ENCODE data around the gene IL32. TPM values are rescaled to one million over a fixed set of nuclear protein-coding genes. Genes with fewer than 3 reads are reported as not detected.
A peak's percentile ranks its signal among the peaks of the same experiment; 100 is the strongest.
"Not testable (repeated sequence)": the region's sequence is repeated elsewhere in the genome, so short reads cannot be mapped to it uniquely, and the experiment has no call there.

IL32 gene
- total and polyA plus RNA-seq, 2 donors = 175 to 343 TPM

DNA sequence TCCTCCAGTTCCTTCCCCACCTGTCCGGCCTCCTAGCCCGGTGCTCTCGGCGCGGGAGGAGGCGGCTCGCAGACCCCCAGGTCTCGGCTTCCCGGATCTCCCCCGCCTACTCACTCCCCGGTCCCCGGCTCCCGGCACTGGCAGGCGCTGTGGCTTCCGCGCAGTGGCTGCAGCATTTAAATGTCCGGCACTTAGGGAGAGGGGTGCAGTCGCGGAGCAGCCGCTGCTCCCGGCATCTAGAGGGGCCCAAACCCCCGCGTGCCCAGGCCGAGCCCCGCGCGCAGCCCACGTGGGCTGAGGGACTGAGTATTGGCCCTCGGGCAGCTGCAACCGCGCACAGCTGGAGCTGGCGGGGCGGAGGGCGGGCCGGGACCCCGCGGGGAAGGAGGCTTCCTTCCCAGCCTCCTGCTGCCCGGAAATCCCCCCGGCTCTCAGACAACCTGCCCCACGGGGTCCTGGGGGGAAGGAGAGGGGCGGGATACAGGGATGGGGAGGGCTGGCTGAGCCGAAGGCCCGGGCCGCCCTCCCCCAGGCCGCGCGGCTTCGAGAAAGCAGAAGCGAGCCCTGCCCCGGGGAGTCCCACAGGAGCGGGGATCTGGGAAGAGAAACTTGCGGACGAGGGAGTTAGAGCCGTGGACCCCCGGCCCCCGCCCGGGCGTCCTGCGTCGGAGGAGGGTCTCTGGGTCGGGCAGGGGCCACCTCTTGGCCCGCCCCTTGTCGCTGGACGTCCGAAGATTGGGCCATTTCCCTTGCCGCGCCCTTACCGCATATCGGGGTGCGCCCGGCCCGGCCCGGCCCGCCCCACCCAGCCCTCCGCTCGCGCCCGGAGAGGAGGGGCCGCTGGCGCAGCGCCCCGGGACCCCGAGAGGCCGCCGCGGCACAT lies 19.4 kb upstream of the IL32 start, which contains the start of gene MMP25:
TSS of gene MMP25 (plus strand) at position 804 of the 883 bp plus-strand sequence. CDS start 357 bp downstream, outside the sequence.
- peaks cover 68 to 100% of the 10 kb centered on the region in 2 donors for H3K27me3 ChIP-seq (ENCODE audit: control insufficient read depth in 2 of 2, insufficient read depth in 1 of 2, low read length in 1 of 2)

DNA sequence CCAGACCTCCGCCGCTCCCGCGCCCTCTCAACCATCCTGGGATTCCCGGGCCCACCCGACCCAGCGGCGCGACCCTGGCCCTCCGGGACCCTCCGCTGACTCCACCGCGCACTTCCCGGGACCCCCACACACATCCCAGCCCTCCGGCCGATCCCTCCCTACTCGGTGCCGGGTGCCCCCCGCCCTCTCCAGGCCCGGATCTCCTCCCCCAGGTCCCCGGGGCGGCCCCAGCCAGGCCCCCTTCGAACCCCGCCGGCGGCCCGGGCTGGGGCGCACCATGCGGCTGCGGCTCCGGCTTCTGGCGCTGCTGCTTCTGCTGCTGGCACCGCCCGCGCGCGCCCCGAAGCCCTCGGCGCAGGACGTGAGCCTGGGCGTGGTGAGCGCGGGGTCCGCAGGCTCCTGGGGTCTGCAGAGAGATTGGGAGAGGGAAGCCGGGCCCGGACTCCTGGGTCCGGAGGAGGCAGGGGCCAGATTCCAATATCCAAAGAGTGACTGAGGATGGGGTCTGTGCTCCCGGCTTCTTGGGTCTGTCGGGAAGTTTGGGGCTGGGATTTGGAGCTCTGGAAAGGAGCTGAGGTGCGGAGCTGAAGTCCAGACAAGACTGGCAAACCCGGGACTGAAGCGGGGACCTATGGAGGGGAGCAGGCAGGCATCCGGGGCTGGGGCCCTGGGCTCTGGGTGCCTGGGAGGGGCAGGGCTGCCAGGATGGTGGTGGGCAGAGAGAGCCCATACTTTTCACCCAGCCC lies 18.6 kb upstream of the IL32 start:
- H3K36me3 ChIP-seq (ENCODE audit: control insufficient read depth in 2 of 2, insufficient read depth in 2 of 2, low read length in 1 of 2) = no peaks in the 10 kb centered on the region
- H3K4me3 ChIP-seq (ENCODE audit: low read length in 2 of 2) = peak overlapping the region in 1 of 2 donors; percentile 15
- H3K27me3 ChIP-seq (ENCODE audit: control insufficient read depth in 2 of 2, insufficient read depth in 1 of 2, low read length in 1 of 2) = peaks cover 65 to 97% of the 10 kb centered on the region in 2 donors
- WGBS = 6% methylated on average over 54 of the region's 54 CpGs
- H3K27ac ChIP-seq (ENCODE audit: low read depth in 1 of 2, low read length in 1 of 2) = no peak overlapping the region
- H3K4me1 ChIP-seq (ENCODE audit: control insufficient read depth in 2 of 2, insufficient read depth in 2 of 2, low read length in 2 of 2) = peaks cover 3 to 14% of the 10 kb centered on the region in 2 donors
- H3K9me3 ChIP-seq (ENCODE audit: control insufficient read depth in 2 of 2, insufficient read depth in 1 of 2, low read length in 1 of 2) = peaks cover 0 to 13% of the 10 kb centered on the region in 2 donors
- DNase-seq (ENCODE audit: low read depth in 6 of 9, low spot score in 9 of 9) = no peak

More for the DNA sequence above, 19.4 kb upstream of the IL32 start, which contains the start of gene MMP25:
- H3K9me3 ChIP-seq (ENCODE audit: control insufficient read depth in 2 of 2, insufficient read depth in 1 of 2, low read length in 1 of 2) = peaks cover 0 to 13% of the 10 kb centered on the region in 2 donors
- no peak within 1 kb of the TSS for H3K27ac ChIP-seq (ENCODE audit: low read depth in 1 of 2, low read length in 1 of 2)
- WGBS = 1% methylated on average over 86 of the region's 86 CpGs
- no peak for DNase-seq (ENCODE audit: low read depth in 6 of 9, low spot score in 9 of 9)
- H3K36me3 ChIP-seq (ENCODE audit: control insufficient read depth in 2 of 2, insufficient read depth in 2 of 2, low read length in 1 of 2) = no peaks in the 10 kb centered on the region
- peaks cover 3 to 14% of the 10 kb centered on the region in 2 donors for H3K4me1 ChIP-seq (ENCODE audit: control insufficient read depth in 2 of 2, insufficient read depth in 2 of 2, low read length in 2 of 2)
- H3K4me3 ChIP-seq (ENCODE audit: low read length in 2 of 2) = peak within 1 kb of the TSS; percentile 10 to 38

DNA sequence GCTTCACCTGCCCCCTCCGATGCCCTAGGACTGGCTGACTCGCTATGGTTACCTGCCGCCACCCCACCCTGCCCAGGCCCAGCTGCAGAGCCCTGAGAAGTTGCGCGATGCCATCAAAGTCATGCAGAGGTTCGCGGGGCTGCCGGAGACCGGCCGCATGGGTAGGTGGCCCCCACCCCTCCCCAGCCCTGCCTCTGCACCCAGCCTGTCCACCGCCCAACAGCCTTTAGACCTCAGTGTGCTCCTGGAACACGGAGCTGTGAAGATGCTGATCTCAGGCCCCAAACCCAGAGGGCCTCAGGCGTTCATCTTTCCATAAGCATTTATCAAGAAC lies 18.1 kb upstream of the IL32 start:
- no peak overlapping the region for H3K27ac ChIP-seq (ENCODE audit: low read depth in 1 of 2, low read length in 1 of 2)
- H3K4me3 ChIP-seq (ENCODE audit: low read length in 2 of 2) = no peak overlapping the region
- H3K27me3 ChIP-seq (ENCODE audit: control insufficient read depth in 2 of 2, insufficient read depth in 1 of 2, low read length in 1 of 2) = peaks cover 61 to 91% of the 10 kb centered on the region in 2 donors
- H3K9me3 ChIP-seq (ENCODE audit: control insufficient read depth in 2 of 2, insufficient read depth in 1 of 2, low read length in 1 of 2) = peaks cover 0 to 13% of the 10 kb centered on the region in 2 donors
- H3K36me3 ChIP-seq (ENCODE audit: control insufficient read depth in 2 of 2, insufficient read depth in 2 of 2, low read length in 1 of 2) = no peaks in the 10 kb centered on the region
- whole genome bisulfite sequencing = 17% methylated on average over 13 of the region's 13 CpGs
- peaks cover 3 to 14% of the 10 kb centered on the region in 2 donors for H3K4me1 ChIP-seq (ENCODE audit: control insufficient read depth in 2 of 2, insufficient read depth in 2 of 2, low read length in 2 of 2)
- no peak for DNase-seq (ENCODE audit: low read depth in 6 of 9, low spot score in 9 of 9)

DNA sequence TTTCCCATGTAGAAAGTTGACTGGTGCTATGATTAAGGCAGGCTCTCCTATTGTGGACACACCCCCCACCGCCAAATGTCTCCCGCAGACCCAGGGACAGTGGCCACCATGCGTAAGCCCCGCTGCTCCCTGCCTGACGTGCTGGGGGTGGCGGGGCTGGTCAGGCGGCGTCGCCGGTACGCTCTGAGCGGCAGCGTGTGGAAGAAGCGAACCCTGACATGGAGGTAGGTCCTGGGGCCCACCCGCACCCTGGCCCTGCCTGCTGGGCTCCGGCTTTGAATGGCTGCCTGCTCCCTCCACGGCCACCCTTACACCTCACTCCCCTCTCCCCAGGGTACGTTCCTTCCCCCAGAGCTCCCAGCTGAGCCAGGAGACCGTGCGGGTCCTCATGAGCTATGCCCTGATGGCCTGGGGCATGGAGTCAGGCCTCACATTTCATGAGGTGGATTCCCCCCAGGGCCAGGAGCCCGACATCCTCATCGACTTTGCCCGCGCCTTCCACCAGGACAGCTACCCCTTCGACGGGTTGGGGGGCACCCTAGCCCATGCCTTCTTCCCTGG lies 15.4 kb upstream of the IL32 start:
- Histone ChIP-seq H3K4me1 (ENCODE audit: control insufficient read depth in 2 of 2, insufficient read depth in 2 of 2, low read length in 2 of 2) (peaks cover 3 to 21% of the 10 kb centered on the region in 2 donors), H3K36me3 (ENCODE audit: control insufficient read depth in 2 of 2, insufficient read depth in 2 of 2, low read length in 1 of 2) (peaks cover 8% of the 10 kb centered on the region in 2 donors), H3K9me3 (ENCODE audit: control insufficient read depth in 2 of 2, insufficient read depth in 1 of 2, low read length in 1 of 2) (peaks cover 0 to 9% of the 10 kb centered on the region in 2 donors), H3K27me3 (ENCODE audit: control insufficient read depth in 2 of 2, insufficient read depth in 1 of 2, low read length in 1 of 2) (peaks cover 42 to 65% of the 10 kb centered on the region in 2 donors), H3K27ac (ENCODE audit: low read depth in 1 of 2, low read length in 1 of 2) (no peak overlapping the region), H3K4me3 (ENCODE audit: low read length in 2 of 2) (no peak overlapping the region)
- DNase-seq (ENCODE audit: low read depth in 6 of 9, low spot score in 9 of 9) = no peak
- 88% methylated on average over 26 of the region's 26 CpGs for WGBS

DNA sequence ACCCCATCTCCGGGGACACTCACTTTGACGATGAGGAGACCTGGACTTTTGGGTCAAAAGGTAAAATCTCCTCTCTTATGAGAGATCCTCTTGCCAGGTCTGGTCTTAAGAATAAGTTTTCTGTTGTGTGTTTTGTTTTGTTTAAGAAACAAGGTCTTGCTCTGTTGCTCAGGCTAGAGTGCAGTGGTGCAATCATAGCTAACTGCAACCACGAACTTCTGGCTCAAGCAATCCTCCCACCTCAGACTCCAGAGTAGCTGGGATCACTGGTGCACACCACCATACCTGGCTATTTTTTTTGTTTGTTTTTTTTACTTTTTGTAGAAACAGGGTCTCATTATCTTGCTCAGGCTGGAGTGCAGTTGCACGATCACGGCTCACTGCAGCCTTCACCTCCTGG lies 15.0 kb upstream of the IL32 start:
- Histone ChIP-seq H3K27ac (ENCODE audit: low read depth in 1 of 2, low read length in 1 of 2) (no peak overlapping the region), H3K4me3 (ENCODE audit: low read length in 2 of 2) (no peak overlapping the region), H3K36me3 (ENCODE audit: control insufficient read depth in 2 of 2, insufficient read depth in 2 of 2, low read length in 1 of 2) (peaks cover 8 to 11% of the 10 kb centered on the region in 2 donors), H3K27me3 (ENCODE audit: control insufficient read depth in 2 of 2, insufficient read depth in 1 of 2, low read length in 1 of 2) (peaks cover 38 to 60% of the 10 kb centered on the region in 2 donors), H3K9me3 (ENCODE audit: control insufficient read depth in 2 of 2, insufficient read depth in 1 of 2, low read length in 1 of 2) (peaks cover 0 to 5% of the 10 kb centered on the region in 2 donors), H3K4me1 (ENCODE audit: control insufficient read depth in 2 of 2, insufficient read depth in 2 of 2, low read length in 2 of 2) (peaks cover 3 to 22% of the 10 kb centered on the region in 2 donors)
- WGBS = 86% methylated on average over 5 of the region's 5 CpGs
- no peak for DNase-seq (ENCODE audit: low read depth in 6 of 9, low spot score in 9 of 9)

DNA sequence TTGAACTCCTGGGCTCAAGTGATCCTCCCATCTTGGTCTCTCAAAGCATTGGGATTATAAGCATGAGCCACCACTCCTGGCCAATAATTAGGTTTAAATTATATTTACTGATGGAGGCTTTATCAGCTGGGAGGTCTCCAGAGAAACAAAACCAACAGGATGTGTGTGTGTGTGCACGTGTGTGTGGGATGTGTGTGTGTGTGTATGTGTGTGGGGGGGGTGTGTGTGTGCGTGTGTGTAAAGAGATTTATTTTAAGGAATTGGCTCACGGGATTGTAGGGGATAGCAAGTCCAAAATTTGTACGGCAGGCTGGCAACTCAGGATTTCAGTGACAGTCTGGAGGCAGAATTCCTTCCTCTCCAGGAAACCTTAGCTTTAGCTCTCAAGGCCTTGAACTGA lies 14.4 kb upstream of the IL32 start:
- Histone ChIP-seq H3K27me3 (ENCODE audit: control insufficient read depth in 2 of 2, insufficient read depth in 1 of 2, low read length in 1 of 2) (peaks cover 34 to 55% of the 10 kb centered on the region in 2 donors), H3K36me3 (ENCODE audit: control insufficient read depth in 2 of 2, insufficient read depth in 2 of 2, low read length in 1 of 2) (peaks cover 8 to 14% of the 10 kb centered on the region in 2 donors), H3K4me1 (ENCODE audit: control insufficient read depth in 2 of 2, insufficient read depth in 2 of 2, low read length in 2 of 2) (peaks cover 3 to 20% of the 10 kb centered on the region in 2 donors), H3K4me3 (ENCODE audit: low read length in 2 of 2) (no peak overlapping the region), H3K27ac (ENCODE audit: low read depth in 1 of 2, low read length in 1 of 2) (no peak overlapping the region), H3K9me3 (ENCODE audit: control insufficient read depth in 2 of 2, insufficient read depth in 1 of 2, low read length in 1 of 2) (peaks cover 0 to 4% of the 10 kb centered on the region in 2 donors)
- 45% methylated on average over 4 of the region's 4 CpGs for WGBS
- no peak for DNase-seq (ENCODE audit: low read depth in 6 of 9, low spot score in 9 of 9)

DNA sequence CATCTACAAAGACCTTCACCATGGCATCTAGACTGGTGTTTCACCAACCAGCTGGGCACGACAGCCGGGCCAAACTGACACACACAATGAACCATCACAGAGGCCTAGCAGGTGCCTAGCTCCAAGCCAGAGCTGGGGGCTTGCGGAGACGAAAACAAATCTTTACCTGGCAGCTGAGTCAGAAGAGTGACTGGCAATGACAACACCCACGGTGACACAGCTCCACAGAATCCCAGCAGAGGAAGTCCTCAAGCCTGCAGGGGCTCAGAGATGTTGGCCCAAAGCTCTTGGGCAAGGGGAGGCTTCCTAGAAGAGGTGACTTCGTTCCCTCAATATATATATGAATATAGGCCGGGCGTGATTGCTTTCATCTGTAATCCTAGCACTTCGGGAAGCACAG lies 13.9 kb upstream of the IL32 start:
- peaks cover 0 to 4% of the 10 kb centered on the region in 2 donors for H3K9me3 ChIP-seq (ENCODE audit: control insufficient read depth in 2 of 2, insufficient read depth in 1 of 2, low read length in 1 of 2)
- no peak overlapping the region for H3K27ac ChIP-seq (ENCODE audit: low read depth in 1 of 2, low read length in 1 of 2)
- 85% methylated on average over 9 of the region's 9 CpGs for WGBS
- no peak for DNase-seq (ENCODE audit: low read depth in 6 of 9, low spot score in 9 of 9)
- no peak overlapping the region for H3K4me3 ChIP-seq (ENCODE audit: low read length in 2 of 2)
- H3K36me3 ChIP-seq (ENCODE audit: control insufficient read depth in 2 of 2, insufficient read depth in 2 of 2, low read length in 1 of 2) = peaks cover 8 to 14% of the 10 kb centered on the region in 2 donors
- peaks cover 3 to 17% of the 10 kb centered on the region in 2 donors for H3K4me1 ChIP-seq (ENCODE audit: control insufficient read depth in 2 of 2, insufficient read depth in 2 of 2, low read length in 2 of 2)
- peaks cover 29 to 50% of the 10 kb centered on the region in 2 donors for H3K27me3 ChIP-seq (ENCODE audit: control insufficient read depth in 2 of 2, insufficient read depth in 1 of 2, low read length in 1 of 2)

DNA sequence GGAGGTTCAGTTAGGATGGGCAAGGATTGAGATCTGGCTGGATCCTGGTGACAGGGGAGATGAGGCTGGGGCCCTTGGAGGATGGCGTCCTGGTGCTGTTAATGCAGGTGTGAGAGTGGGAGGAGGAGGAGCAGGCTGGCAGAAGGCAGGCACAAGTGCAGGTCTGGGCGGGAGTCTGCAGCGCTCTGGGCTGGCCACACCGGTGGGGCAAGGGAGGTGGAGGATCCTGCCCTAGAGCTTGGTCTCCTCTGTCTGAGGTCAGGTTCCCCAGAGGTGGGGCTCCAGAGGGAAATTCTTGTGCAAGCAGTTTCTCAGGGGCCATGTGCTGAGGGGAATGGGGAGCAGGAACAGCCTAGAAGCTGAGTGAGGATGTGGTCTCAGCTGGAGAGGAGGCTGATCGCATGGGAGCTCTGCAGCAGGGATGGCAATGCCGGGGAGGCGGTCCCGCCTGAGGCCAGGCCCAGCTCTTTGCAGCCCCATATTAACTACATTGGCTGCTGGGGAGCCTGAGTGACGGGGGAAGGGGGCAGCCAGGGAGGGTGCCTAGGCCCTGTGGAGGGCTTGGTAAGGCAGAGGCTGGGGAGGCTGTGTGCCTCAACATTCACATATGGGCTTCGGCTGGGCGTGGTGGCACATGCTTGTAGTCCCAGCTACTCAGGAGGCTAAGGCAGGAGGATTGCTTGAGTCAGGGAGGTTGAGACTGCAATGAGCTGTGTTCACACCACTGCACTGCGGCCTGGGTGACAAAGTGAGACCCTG lies 12.7 kb upstream of the IL32 start:
- H3K4me3 ChIP-seq (ENCODE audit: low read length in 2 of 2); DNase-seq (ENCODE audit: low read depth in 6 of 9, low spot score in 9 of 9); H3K9me3 ChIP-seq (ENCODE audit: control insufficient read depth in 2 of 2, insufficient read depth in 1 of 2, low read length in 1 of 2): not testable (repeated sequence)
- WGBS = 75% methylated on average over 11 of the region's 12 CpGs
- H3K4me1 ChIP-seq (ENCODE audit: control insufficient read depth in 2 of 2, insufficient read depth in 2 of 2, low read length in 2 of 2) = peaks cover 3 to 20% of the 10 kb centered on the region in 2 donors
- peaks cover 17 to 37% of the 10 kb centered on the region in 2 donors for H3K27me3 ChIP-seq (ENCODE audit: control insufficient read depth in 2 of 2, insufficient read depth in 1 of 2, low read length in 1 of 2)
- peak overlapping the region in 1 of 2 donors; percentile 43 for H3K27ac ChIP-seq (ENCODE audit: low read depth in 1 of 2, low read length in 1 of 2)
- H3K36me3 ChIP-seq (ENCODE audit: control insufficient read depth in 2 of 2, insufficient read depth in 2 of 2, low read length in 1 of 2) = peaks cover 8 to 18% of the 10 kb centered on the region in 2 donors

Measured in thymus (tissue), 11 donors.